RCC 7860 (cell line): Measurements from ENCODE around the gene CCDC70.

ENCODE experiments used
- DNase-seq: peaks from one replicate; pipeline ENCODE4 v3.0.0-alpha.2; 2015; ENCODE audit warnings: low spot score
- FAIRE-seq: peaks from 2 replicates; lab custom pipeline; 2012; peaks lifted over from hg19 to GRCh38; lab: Jason Lieb, UNC

The CCDC70 gene

DNA sequence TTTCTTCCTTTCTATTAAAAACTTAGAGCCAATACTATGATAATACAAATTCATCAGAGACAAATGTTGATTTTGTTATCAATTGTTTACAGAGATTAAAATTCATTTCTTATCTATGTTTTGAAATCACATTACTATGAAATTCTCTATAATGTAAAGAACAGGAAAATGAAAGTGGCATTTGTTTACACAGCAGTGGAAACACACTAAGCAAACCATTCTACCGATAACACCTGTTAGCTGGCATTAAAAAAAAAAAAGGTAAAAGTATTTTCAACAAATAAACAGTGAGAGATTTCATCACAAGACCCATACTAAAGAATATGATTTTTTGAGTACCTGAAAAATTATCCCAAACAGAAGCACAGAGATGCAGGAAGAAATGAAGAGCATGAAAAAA is 4.8 kb upstream of the CCDC70 start:
- FAIRE-seq, result no peak
- no peak for DNase-seq

DNA sequence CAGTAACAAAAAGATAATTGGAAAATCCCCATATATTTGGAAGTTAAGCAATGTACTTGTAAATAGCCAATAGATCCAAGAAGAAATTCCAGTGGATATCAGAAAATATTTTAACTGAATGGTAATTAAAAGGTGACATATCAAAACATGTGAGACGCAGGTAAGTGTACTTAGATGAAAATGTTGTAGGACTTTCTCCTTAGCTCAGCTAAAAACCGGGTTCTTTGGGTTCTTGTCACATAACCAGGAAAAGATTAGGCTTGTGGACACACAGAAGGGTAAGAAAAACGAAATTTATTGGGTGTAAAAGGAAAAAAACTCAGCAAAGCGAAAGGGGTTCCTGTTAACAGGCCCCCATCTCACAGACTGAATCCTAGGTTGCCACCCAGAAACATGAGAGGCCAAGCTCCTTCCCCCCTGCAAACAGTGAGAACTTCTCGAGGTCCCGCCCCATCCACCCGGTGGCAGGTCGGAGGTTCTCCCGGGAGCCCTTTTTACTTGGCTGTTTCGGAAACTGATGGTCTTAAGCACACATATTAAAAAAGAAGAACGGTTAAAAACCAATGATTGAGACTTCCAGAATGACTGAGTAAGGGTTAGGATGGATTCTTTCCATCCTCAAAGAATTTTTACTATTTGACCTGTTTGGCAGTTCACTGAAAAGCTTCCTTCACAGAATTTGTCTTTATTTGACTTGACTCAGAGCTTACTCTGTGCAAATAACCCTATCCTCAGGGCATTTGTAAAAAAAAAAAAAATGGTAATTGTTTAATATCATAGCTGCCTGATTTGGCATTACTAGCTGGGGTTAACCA is 3.1 kb upstream of the CCDC70 start:
- no peak for DNase-seq
- FAIRE-seq, result no peak

DNA sequence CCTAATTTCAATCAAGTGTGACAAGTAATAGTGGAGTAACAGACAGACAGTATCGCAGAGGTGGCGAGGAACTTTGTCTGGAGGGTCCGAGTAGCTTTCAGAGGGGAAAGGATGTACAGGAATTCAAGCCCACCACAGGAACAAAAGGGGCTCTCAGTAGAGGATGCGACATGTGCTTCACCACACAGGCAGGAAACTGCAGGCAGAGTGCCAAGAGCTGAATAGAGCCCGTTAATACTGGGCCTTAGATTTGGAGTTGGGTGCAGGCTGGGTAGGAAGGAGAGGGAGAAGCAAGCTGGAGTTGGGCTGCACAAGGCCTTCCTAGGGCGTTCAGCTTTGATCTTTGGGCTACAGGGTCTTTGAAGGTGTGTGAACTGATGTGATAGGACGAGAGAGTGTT is 1.2 kb downstream of the CCDC70 start:
- FAIRE-seq, result no peak
- no peak for DNase-seq

DNA sequence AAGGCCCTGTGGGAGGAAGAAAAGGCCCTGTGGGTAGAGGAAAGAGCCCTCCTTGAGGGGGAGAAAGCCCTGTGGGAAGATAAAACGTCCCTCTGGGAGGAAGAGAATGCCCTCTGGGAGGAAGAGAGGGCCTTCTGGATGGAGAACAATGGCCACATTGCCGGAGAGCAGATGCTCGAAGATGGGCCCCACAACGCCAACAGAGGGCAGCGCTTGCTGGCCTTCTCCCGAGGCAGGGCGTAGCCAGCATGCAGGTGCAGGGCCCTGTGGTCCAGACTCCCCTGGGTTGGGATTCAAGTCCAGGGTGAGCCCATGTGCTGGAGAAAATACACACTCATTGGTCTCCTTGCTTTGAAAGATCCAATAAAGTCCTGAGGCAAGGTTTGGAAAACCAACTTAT is 4.1 kb downstream of the CCDC70 start:
- DNase-seq, result no peak
- FAIRE-seq, result no peak

DNA sequence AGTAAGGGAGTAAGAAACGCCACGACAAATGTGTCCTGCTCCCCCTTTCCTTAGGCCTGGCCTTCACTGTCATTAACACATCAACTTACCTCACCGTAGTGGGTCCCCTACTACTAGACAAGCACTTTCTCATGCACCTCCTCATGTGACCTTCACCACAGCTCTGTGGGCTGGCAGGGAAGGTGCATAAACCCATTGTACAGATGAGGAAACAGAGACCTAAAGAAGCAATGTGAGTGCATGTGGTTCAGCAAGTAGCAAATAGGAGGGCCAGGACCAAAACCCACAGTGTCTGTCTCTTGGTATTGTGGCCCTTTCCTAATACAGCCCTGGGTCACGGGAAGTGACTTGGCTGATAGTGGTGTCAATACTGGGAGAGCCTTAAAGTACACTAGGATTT is 5.3 kb downstream of the CCDC70 start:
- no peak for FAIRE-seq

DNA sequence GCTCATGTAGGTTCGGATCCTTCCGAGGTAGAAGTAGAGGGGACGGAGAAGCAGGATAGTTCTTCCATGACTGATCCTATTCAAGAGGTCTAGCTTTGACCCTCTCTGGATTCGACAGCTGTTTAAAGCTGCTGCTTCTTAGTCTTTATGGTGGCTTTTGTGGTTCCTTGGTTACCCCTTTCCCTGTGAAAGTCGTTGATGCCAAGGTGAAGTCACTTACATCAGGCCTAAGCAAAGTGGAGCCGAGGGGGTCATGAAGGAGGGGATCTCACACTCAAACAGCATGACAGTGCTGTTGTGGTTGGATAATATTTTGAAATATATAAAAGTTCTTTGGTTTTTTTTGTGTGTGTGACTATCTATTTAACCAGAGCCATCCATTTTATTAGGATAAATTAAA is 8.1 kb downstream of the CCDC70 start:
- DNase-seq, result no peak
- no peak for FAIRE-seq

More for the DNA sequence above, 5.3 kb downstream of the CCDC70 start:
- DNase-seq, result no peak

DNA sequence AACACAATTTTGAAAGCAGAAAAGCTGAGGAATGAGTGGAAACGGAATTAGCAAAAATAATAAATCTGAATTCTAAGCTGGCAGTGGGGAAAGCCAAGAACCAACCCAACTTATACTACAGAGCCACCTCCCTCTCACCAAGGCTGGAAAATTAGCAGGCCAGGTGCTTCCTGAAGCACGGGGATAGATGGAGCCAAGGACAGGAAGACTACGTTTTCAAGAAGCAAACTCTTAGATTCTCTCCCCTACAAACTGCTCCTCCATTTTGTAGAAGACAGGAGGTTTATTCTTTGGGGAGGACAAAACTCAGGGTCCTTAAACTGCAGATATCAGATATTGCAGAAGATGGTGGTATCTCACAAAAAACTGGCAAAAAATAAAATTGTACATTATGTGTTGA is 8.8 kb downstream of the CCDC70 start:
- DNase-seq, result no peak
- no peak for FAIRE-seq

DNA sequence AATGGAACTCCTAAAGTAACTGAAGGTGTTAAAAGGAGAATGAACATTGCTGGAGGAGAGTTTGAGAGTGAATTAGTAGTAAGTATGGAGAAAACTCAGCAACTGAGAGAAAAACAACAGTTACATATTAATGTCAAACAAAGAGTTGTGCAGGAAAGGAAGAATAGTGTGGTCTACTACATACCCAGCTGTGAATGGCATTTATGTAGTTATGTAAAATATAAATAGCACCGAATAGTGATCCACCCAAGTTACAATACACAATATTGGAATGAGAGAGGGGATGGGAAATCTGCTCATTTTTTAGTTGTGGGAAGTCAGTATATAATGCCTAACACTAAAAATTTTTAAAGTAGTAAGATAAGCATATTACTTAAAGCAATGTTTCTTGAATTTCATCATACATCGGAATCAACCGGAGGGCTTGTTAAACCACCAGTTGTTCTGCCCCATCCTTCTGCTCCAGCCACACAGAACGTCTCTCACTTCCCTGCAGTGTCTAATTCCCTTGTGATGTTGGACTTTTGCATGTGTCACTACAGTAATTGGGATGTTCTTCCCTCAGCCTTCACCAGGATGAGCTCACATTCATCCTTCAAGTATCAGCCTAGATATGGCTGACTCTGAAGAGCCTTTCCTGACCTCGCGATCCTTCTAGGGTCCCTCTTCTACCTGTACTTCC is 11.5 kb downstream of the CCDC70 start:
- FAIRE-seq (no peak), DNase-seq (no peak)

DNA sequence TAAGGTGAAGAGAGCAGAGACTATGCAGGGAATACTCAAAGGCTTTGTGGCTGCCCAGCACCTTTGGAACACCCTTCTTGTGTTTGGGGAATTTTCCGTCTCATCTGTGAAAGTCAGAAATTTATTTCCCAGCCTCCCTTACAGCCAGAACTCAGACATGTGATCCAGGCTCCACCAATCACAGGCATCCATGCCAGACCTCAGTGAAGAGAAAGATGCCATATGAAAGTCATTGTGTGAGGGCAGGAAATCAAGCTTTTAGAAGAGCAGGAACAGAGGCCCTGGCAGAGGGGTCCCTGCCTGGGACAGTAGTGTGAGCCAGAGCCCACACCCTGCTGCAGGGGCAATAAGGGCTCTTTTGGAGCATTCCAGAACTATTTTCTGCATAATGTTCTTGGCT is 12.1 kb downstream of the CCDC70 start:
- FAIRE-seq, result no peak

DNA sequence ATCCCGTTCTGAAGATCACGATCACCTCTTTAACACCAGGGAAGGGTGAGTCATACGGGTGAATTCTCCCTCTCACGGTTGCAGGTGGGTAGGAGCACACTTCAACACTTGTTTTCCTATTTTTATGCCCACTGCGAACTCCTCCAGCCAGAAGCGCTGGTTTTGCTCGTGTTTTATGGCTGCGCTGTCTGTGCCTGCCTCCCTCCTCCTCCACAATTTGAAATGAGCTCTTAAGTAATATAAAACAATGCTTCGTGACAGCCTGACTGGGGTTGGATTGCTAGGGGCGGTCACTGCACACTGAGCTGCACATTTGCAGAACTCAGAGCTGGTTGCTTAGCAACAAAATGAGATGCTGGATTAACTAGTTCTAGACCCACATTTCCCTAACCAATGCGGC is 12.9 kb downstream of the CCDC70 start:
- no peak for DNase-seq
- no peak for FAIRE-seq

More for the DNA sequence above, 12.1 kb downstream of the CCDC70 start:
- DNase-seq, result no peak

DNA sequence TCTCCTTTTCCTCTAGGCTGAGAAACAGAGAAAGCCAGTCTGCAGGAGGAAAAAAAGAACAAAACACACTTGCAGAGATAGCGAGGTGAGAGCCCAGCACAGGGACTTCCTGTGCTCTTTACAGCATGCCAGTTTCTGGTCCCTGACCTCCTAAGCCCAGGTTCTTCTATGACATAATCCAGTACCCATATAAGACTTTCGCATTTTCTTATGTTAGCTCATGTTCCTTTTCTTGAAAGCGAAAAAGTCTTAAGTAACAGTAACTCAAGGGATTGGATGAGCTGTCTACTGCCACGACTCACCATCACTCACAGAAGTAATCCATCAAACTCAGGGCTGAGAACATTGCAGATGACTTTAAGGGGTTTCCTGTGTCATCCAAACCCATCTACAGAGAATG is 17.4 kb downstream of the CCDC70 start:
- no peak for FAIRE-seq
- DNase-seq, result no peak

DNA sequence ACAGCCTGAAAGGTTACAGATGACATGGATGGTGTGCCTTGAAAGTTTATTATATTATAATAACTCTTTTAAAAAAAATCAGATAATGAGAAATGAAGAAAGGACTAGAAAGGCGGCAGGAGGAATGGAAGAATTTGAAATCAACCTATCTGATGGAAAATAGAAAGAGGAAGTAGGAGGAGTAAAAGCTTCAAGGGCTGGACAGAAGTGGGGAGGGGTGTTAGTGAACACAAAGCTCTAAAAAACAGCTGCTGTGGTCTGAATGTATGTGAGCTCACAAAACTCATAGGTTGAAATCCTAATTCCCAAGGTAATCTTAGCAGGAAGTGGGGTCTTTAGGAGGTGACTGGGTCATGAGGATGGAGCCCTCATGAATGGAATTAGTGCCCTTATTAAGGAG is 19.5 kb downstream of the CCDC70 start:
- no peak for FAIRE-seq
- DNase-seq, result no peak

DNA sequence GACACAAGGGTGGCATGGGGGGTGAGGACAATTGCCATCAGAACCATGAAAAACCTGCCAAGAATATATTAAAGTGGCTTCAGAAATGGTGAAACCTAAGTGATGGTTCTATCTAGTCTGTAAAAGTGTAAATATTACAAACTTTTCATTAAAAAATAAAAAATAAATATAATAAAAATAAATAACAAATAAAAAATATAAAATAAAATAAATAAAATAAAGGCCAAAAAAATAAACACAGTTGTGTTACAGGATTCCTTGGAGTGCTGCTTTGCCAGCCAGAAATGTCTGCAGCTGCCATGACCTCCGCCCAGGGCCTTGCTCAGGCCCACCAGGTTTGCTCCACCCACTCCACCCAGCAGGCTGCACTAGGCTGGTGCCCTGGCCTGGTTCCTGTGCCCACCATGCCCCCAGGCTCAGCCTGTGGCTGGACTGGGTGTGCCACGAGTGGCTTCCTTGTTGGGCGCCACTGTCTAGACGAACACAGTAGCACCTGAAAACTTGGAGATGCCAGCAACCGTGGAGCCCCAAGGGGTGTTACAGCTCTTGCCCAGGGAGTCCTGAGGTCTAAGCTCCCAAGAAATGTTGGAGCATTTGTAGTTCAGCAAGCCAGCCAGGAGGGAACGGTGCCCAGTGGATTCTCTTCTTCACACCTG is 20.9 kb downstream of the CCDC70 start:
- FAIRE-seq, result no peak

DNA sequence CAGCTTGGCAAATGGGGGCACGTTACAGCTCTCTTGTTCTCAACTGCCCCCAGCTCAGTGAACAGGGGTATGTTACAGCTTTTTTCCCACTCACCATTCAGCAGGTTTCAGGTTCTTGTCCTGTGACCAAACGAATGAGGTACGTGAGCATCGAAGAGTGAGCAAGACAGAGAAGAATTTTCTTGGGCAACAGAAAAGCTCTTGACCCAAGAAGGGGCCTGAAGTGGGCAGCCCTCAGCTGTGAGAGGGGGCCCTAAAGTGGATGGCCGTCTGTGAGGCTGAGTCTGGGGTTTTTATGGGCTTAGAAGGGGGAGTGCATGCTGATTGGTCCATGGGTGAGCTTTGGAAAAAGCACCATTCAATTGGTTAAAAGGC is 21.4 kb downstream of the CCDC70 start:
- no peak for DNase-seq
- no peak for FAIRE-seq

More for the DNA sequence above, 20.9 kb downstream of the CCDC70 start:
- no peak for DNase-seq

DNA sequence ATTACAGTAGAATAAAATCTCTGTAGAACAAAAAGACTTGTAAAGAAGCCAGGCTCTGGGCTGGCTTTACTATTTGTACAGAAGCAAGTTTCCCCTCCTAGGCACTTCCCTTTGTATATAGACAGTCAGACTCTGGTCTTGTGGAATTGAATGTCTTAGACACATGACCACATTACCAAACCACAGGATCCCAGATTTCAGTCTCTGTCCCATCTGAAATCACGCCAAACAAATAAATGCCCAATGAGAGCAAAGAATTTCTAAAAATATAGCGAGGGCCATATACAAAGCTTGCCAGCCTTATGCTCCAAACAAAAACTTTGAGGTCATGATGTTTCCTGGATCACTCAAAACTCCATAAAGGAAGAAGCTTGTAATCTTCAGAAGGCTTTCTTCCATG is 23.9 kb downstream of the CCDC70 start:
- no peak for DNase-seq

DNA sequence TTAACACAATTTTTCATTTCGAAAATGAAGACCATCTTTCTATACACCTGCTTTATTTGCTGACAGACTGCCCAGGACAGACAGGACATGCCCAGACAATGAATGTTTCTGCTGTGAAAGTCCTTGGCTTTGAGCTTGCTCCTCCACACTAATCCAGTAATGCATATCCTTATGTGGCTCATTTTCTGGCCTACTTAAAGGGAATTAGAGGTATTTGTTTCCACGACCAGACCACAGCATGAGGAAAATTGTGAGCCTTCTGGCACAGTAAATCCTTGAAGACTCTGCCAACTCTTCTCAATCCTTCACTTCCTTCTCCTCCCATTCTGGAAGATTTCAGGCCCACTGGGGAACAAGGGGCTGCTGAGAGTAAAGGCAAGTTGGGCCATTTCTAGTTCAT is 25.7 kb downstream of the CCDC70 start:
- no peak for FAIRE-seq

More for the DNA sequence above, 23.9 kb downstream of the CCDC70 start:
- no peak for FAIRE-seq

DNA sequence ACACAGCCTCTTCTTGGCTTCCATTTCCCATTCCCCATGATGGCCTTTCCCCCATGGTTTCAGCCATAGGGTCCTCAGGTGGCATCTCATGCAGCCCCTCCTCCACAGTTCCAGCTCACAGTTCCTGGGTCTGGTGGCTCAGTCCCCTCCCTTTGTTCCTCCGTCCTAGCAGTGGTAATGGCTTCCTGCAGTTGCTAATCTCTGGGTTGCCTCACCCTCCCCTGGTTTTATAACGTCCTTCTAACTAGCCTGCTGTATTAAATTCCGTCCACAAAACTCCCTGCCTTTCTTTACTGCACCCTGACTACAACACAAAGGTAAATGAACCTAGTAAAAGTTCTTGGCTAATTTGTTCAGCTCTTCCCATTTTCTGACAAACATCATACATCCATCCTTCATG is 30.9 kb downstream of the CCDC70 start:
- no peak for FAIRE-seq
- DNase-seq, result no peak

More for the DNA sequence above, 25.7 kb downstream of the CCDC70 start:
- no peak for DNase-seq

DNA sequence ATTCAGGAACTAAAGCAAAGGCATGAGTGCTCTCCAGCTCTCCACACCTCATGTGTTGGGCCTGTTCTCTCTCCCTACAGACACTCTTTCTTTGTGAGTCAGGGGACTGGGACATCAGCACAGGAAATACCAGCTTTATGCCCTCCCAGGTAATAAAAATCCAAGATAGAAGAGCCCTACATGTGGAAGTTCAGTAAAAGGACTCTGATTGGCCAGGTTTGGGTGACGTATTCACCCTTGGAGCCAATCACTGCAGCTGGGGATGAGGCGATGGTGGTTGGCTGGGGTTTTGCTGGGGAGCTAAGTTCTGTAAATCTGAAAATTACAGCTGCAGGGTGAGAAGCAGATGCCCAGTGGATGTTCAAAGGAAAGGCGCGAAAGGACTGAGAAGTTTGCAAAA is 32.5 kb downstream of the CCDC70 start:
- no peak for DNase-seq
- FAIRE-seq, result no peak

DNA sequence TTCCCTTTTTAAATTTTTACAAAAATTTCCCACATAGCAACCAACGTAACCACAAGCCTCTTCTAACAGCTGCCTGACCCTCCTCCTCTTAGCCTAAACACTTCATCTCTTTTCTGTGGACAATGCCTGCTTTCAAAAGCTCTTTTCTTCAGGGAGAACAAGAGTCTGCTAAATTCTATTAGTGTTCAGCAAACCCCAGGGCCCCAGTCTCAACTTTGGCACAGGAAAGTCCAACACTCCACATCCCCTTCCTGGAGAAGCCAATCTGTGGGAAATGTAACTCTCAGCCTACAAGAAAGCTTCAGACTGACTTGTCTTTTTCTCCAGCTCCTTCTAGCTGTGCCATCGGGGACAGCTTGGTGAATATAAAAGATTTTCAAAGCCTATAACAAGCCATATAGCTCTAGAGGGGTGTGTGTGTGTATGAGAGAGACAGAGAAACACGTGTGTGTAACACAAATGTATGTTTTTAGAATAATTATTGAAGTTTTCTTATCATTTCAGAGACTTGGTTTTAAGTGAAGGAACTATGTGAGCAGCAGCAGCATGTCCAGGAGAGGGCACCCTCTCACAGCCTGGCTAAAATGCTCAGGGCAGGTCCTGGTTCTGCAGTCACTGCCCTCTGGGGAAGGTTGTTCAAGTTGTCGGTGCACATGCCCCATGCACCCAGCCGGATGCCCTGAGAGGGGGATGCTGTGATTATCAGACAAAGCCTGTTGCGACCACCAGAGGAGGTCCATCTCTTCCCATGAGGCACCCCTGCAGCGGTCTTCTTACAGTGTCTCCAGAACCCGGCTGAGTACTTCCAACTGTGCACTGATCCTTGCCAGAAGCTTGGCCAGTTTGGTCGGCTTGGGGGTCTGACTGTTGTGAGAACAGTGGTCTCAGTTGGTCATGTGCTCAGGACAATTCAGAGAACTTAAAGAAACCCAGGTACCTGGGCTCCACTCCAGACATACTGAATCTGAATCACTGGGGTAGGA is 34.4 kb downstream of the CCDC70 start:
- FAIRE-seq, result no peak
- DNase-seq, result no peak

DNA sequence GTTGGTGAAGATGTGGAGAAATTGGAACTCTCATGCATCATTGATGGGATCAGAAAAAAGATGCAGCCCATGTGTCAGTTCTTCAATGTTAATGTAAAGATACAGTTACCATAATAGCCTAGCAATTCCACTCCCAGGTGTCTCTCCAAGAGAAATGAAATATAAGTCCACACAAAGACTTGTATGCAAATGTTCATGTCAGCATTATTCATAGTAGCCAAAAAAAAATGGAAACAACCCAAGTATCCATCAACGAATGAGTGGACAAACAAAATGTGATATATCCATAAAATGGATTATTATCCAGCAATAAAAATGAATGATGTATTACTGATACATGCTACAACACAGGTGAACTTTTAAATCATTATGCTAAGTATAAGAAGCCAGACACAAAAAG is 38.7 kb downstream of the CCDC70 start:
- no peak for DNase-seq
- FAIRE-seq, result no peak

DNA sequence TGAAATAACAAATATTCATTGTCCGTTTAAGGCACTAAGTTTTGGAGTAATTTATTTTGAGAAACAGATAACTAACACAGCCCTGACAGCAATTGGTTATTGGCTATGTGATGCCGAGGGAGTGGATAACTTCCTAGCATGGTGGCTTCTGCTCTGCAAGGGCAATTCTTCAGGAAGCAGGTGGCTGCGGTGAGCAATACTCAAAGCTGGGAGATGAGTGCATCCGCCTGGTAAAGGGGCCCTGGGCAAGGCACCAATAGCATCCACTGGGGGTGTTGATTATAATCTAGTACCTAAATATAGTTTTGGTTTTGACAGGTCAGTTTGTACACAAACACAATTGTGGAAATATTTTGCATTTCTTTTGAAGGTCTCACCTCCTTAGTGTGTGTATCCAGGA is 41.0 kb downstream of the CCDC70 start:
- FAIRE-seq, result no peak

More for the DNA sequence above, 41.0 kb downstream of the CCDC70 start:
- DNase-seq, result no peak
